ENCODE results near the gene GPR65. TPM values are rescaled to one million over a fixed set of nuclear protein-coding genes. Genes with fewer than 3 reads are reported as not detected.

GPR65 gene
- total RNA-seq, 1 experiment from 2014 or later, result not detected

DNA sequence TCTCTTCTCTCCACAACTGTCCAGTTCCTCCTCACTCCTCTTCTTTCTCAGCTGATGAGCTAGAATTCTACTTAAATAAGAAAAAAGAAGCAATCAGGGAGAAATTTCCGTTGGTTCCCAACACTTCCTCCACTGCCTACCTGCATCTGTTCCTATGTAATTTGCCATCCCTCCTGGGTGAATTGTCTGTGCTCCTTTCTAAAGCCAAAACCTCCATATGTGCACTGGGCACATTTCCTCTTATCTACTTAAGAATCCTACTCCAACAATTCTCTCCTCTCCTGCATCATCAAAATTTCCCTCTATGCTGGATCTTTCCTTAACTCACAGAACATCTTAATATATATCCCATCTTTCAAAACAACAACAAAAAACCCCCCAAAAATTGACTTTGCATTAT is 35.2 kb downstream of the GPR65 start:
- Histone ChIP-seq H3K4me1 (replicated peaks; ENCODE audit: insufficient read depth) (peaks cover 15% of the 10 kb centered on the region), H3K79me2 (ENCODE audit: low read depth) (no peaks in the 10 kb centered on the region), H3K4me2 (no peak overlapping the region), H2AFZ (no peak overlapping the region), H3K4me3 (no peak overlapping the region), H4K20me1 (ENCODE audit: insufficient read depth) (no peaks in the 10 kb centered on the region), H3K27me3 (ENCODE audit: insufficient read depth, low read depth) (no peaks in the 10 kb centered on the region), H3K36me3 (ENCODE audit: low read depth) (no peaks in the 10 kb centered on the region), H3K9me3 (ENCODE audit: insufficient read depth, low read depth) (no peaks in the 10 kb centered on the region), H3K27ac (no peak overlapping the region), H3F3A (ENCODE audit: insufficient read depth, low read depth) (0 out of 2 replicates have a peak, but pooled peaks cover 4% of the 10 kb centered on the region), H3K9me2 (ENCODE audit: insufficient read depth) (no peaks in the 10 kb centered on the region)
- intact Hi-C loops (cut with micrococcal nuclease; ENCODE audit: unreplicated experiment), result no loop called here
- ChIA-PET POLR2A (ENCODE audit: unreplicated experiment) (no interaction called here), CTCF (no interaction called here)
- TF ChIP-seq CTCF (conservative IDR thresholded peaks at IDR 0.05) (no peak), EZH2 (IDR thresholded peaks at IDR 0.05; ENCODE audit: low read depth) (no peak)
- no TSS peak for BruUV-seq (replicated peaks)
- no peak for DNase-seq

DNA sequence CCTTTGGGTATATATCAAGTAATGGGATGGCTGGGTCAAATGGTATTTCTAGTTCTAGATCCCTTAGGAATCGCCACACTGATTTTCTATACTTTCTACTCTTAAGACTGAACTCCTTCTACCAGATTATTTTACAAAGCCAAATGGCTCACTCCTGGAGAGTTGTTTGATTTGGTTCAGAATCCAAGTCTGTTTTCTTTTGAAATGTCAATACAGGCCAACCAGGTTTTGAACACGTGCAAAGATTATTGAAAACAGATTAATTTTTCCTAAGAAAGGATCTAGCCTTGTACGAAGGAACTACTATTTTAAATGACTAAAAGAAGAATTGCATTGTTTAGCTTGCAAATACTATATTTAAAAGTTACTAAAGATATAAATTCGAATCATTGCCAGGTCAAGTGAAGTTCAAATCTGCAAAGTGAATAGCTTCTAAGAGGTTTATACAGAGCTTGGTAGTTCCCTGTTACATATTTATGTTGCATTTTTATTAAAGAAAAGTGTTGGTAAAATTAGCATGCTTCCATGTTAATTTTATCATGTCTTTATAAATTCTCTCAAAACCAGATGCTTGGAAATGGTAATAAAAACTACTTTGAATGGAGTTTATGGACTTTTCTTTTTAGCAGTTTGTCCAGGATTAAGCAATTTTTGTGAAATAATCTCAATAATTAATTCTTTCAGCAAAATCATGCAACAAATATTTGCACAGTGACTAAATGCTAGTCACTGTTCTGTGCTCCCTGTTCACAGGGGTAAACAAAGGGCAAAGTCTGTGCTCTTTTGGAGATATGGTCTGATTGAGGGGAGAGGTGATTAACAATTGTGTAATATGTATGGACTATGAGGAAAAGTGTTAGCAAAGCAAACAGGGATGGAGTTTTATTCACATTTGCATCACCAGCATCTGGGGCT is 38.9 kb downstream of the GPR65 start:
- H3K79me2 ChIP-seq (ENCODE audit: low read depth), result no peaks in the 10 kb centered on the region
- no peaks in the 10 kb centered on the region for H3K27me3 ChIP-seq (ENCODE audit: insufficient read depth, low read depth)
- H3K4me3 ChIP-seq, result no peak overlapping the region
- TF ChIP-seq CTCF (conservative IDR thresholded peaks at IDR 0.05), result no peak
- TF ChIP-seq EZH2 (IDR thresholded peaks at IDR 0.05; ENCODE audit: low read depth), result no peak
- H3K9me2 ChIP-seq (ENCODE audit: insufficient read depth), result no peaks in the 10 kb centered on the region
- intact Hi-C loops (cut with micrococcal nuclease; ENCODE audit: unreplicated experiment), result no loop called here
- BruUV-seq (replicated peaks), result no TSS peak
- H3K9me3 ChIP-seq (ENCODE audit: insufficient read depth, low read depth), result no peaks in the 10 kb centered on the region
- H3K27ac ChIP-seq, result peak overlapping the region; percentile 95
- peak in 1 of 2 experiments; percentile 36 for DNase-seq
- CTCF ChIA-PET, result no interaction called here
- no peak overlapping the region for H2AFZ ChIP-seq
- no peaks in the 10 kb centered on the region for H3K36me3 ChIP-seq (ENCODE audit: low read depth)
- H3K4me2 ChIP-seq, result peak overlapping the region; percentile 56
- H4K20me1 ChIP-seq (ENCODE audit: insufficient read depth), result no peaks in the 10 kb centered on the region
- peaks cover 9% of the 10 kb centered on the region; the same call in 1 of the 2 replicates for H3F3A ChIP-seq (ENCODE audit: insufficient read depth, low read depth)
- POLR2A ChIA-PET (ENCODE audit: unreplicated experiment), result no interaction called here
- H3K4me1 ChIP-seq (replicated peaks; ENCODE audit: insufficient read depth), result peaks cover 27% of the 10 kb centered on the region

DNA sequence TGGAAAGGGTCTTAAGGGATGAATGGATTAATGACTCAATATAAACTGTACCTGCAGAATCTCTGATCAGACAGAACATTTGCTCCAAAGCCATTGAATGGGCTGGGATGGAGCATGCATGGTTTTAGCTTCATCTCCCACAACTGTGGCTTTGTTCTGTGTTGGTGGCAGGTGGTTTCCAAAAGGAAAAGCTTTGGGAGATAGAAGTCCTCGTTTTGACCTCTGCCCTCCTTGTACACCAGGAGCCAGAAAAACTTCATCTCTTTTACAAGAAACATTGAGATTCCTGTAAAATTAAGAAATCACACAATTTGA is 39.5 kb downstream of the GPR65 start:
- POLR2A ChIA-PET (ENCODE audit: unreplicated experiment), result no interaction called here
- peak overlapping the region; percentile 18; the same call in 1 of the 2 replicates for H3K4me3 ChIP-seq
- intact Hi-C loops (cut with micrococcal nuclease; ENCODE audit: unreplicated experiment), result no loop called here
- peaks cover 27% of the 10 kb centered on the region for H3K4me1 ChIP-seq (replicated peaks; ENCODE audit: insufficient read depth)
- peak overlapping the region; percentile 95 for H3K27ac ChIP-seq
- no TSS peak for BruUV-seq (replicated peaks)
- no peaks in the 10 kb centered on the region for H3K79me2 ChIP-seq (ENCODE audit: low read depth)
- CTCF ChIA-PET, result no interaction called here
- peak overlapping the region; percentile 56 for H3K4me2 ChIP-seq
- H2AFZ ChIP-seq, result 0 out of 2 replicates have a peak overlapping the region, but pooled peaks have one; percentile 33
- H3F3A ChIP-seq (ENCODE audit: insufficient read depth, low read depth), result peaks cover 9% of the 10 kb centered on the region; the same call in 1 of the 2 replicates
- no peaks in the 10 kb centered on the region for H3K36me3 ChIP-seq (ENCODE audit: low read depth)
- TF ChIP-seq EZH2 (IDR thresholded peaks at IDR 0.05; ENCODE audit: low read depth), result no peak
- TF ChIP-seq CTCF (conservative IDR thresholded peaks at IDR 0.05), result no peak
- no peaks in the 10 kb centered on the region for H3K27me3 ChIP-seq (ENCODE audit: insufficient read depth, low read depth)
- no peaks in the 10 kb centered on the region for H4K20me1 ChIP-seq (ENCODE audit: insufficient read depth)
- H3K9me2 ChIP-seq (ENCODE audit: insufficient read depth), result no peaks in the 10 kb centered on the region
- no peak for DNase-seq
- no peaks in the 10 kb centered on the region for H3K9me3 ChIP-seq (ENCODE audit: insufficient read depth, low read depth)

Measured in PC-9 (cell line).